ENCODE measurements around the gene EXOC1L.

The EXOC1L gene

GRCh38 chr4:55884851-55885219 lies 65.2 kb downstream of the EXOC1L start:
- ChIA-PET POLR2A (no interaction called here), CTCF (interaction anchor here (0.6 to 1.1 kb wide), 2 partner anchors 64 to 342 kb away, joined by 4 to 5 read pairs; partner anchors contain the start of gene CEP135)
- TF ChIP-seq ZNF670 (tag by site-specific recombination; IDR thresholded peaks at IDR 0.05; ENCODE audit: low read depth): no peak
- TF ChIP-seq RBAK (tag by site-specific recombination; IDR thresholded peaks at IDR 0.05): no peak
- no peak for TF ChIP-seq ZNF664 (tag by site-specific recombination; IDR thresholded peaks at IDR 0.05)
- TF ChIP-seq GLI2 (tag by site-specific recombination; IDR thresholded peaks at IDR 0.05; ENCODE audit: borderline replicate concordance, low read depth): no peak
- no peak for TF ChIP-seq ZSCAN23 (tag by site-specific recombination; IDR thresholded peaks at IDR 0.05)
- TF ChIP-seq ZNF398 (tag by site-specific recombination; IDR thresholded peaks at IDR 0.05): no peak
- Histone ChIP-seq H3K4me1 (ENCODE audit: control insufficient read depth, insufficient read depth, low read length) (no peaks in the 10 kb centered on the region), H3K9me3 (ENCODE audit: control insufficient read depth, insufficient read depth, low read depth, low read length) (no peaks in the 10 kb centered on the region), H3K4me3 (ENCODE audit: low read depth, low read length) (no peak overlapping the region), H3K36me3 (ENCODE audit: control insufficient read depth in 2 of 2, insufficient read depth in 1 of 2, low read length in 2 of 2) (peaks cover 0 to 25% of the 10 kb centered on the region in 2 experiments; a peak in 2 of 3 replicates), H3K27ac (ENCODE audit: extremely low read depth, low read depth, low read length) (no peak overlapping the region)
